NB4 (cell line): ENCODE data around the gene KLHL1.

Source experiments
- CTCF ChIP-seq: IDR thresholded peaks from one replicate; pipeline ENCODE4 v1.5.1; 2012; ENCODE audit warnings: low read depth, low read length
- TF ChIP-seq, protein P1 (sequence below): IDR thresholded peaks from 2 replicates; pipeline ENCODE4 v1.6.1; 2011; ENCODE audit warnings: low read depth, low read length

- TF ChIP-seq CTCF: no peak
- TF ChIP-seq, protein P1, sequence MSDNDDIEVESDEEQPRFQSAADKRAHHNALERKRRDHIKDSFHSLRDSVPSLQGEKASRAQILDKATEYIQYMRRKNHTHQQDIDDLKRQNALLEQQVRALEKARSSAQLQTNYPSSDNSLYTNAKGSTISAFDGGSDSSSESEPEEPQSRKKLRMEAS: no peak
Observed at GRCh38 chr13:70107498-70108281, 562 bp downstream of the KLHL1 start, which contains the start of gene ATXN8OS.
